Measurements from ENCODE around the gene PNPLA8. TPM values are rescaled to one million over a fixed set of nuclear protein-coding genes. Genes with fewer than 3 reads are reported as not detected.

PNPLA8 gene
- total RNA-seq, 2 experiments from 2014 or later, result 85.9 to 88.6 TPM

GRCh38 chr7:108503112-108504026 is 22.6 kb downstream of the PNPLA8 start:
- ATAC-seq (ENCODE audit: poor library complexity) (no peak), DNase-seq (no peak)
- Mint-ChIP-seq H3K4me1 (ENCODE audit: low read depth) (peaks cover 6% of the 10 kb centered on the region), H3K27me3 (no peaks in the 10 kb centered on the region), H3K9me3 (no peaks in the 10 kb centered on the region), H3K27ac (no peak overlapping the region), H3K4me3 (no peak overlapping the region), H3K36me3 (ENCODE audit: low read depth) (peaks cover 79% of the 10 kb centered on the region)
- Histone ChIP-seq H3K4me1 (ENCODE audit: insufficient read depth, low read length) (no peaks in the 10 kb centered on the region), H3K9me3 (ENCODE audit: control insufficient read depth in 1 of 2, insufficient read depth in 1 of 2, low read length in 2 of 2) (no peaks in the 10 kb centered on the region), H3K4me3 (ENCODE audit: low read length) (no peak overlapping the region), H3K36me3 (ENCODE audit: insufficient read depth, low read length) (peaks cover 37% of the 10 kb centered on the region), H3K27me3 (ENCODE audit: control insufficient read depth in 1 of 2, insufficient read depth in 2 of 2, low read length in 2 of 2) (no peaks in the 10 kb centered on the region), H3K27ac (ENCODE audit: low read depth in 1 of 2, low read length in 2 of 2) (no peak overlapping the region)
- intact Hi-C loops (cut with DNase I, micrococcal nuclease), result no loop called here
- TF ChIP-seq CTCF (IDR thresholded peaks at IDR 0.05), result no peak
- POLR2A ChIA-PET, result interaction anchor here (0.6 kb wide), 1 partner anchor 60 kb away, joined by 3 read pairs; no protein-coding TSS in a partner anchor
- CTCF ChIA-PET, result interaction anchor here (0.5 kb wide), 1 partner anchor 10 kb away, joined by 5 read pairs; no protein-coding TSS in a partner anchor

DNA sequence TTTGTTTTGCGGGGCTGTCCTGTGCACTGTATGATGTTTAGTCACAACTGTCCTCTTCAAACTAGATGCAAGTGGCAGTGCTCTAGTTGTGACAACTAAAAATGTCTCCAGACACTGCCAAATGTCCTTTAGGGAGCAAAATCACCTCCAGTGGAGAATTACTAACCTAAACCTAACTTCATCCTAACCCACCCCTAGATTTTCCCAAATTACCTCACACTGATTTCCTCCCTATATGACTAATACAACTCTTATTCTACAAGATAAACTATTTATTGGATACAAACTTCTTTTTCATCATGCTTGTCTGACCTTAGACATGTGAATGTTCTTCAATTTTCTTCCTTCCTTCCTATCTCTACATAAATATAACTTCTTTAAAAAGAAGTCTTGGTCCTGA is 26.4 kb downstream of the PNPLA8 start:
- H3K27me3 ChIP-seq (ENCODE audit: control insufficient read depth in 1 of 2, insufficient read depth in 2 of 2, low read length in 2 of 2), result no peaks in the 10 kb centered on the region
- Mint-ChIP-seq H3K36me3 (ENCODE audit: low read depth) (peaks cover 72% of the 10 kb centered on the region), H3K4me1 (ENCODE audit: low read depth) (peaks cover 6% of the 10 kb centered on the region), H3K27ac (no peak overlapping the region), H3K9me3 (no peaks in the 10 kb centered on the region), H3K4me3 (no peak overlapping the region), H3K27me3 (no peaks in the 10 kb centered on the region)
- H3K4me1 ChIP-seq (ENCODE audit: insufficient read depth, low read length), result no peaks in the 10 kb centered on the region
- no peak overlapping the region for H3K4me3 ChIP-seq (ENCODE audit: low read length)
- H3K27ac ChIP-seq (ENCODE audit: low read depth in 1 of 2, low read length in 2 of 2), result no peak overlapping the region
- ATAC-seq (ENCODE audit: poor library complexity) (no peak), DNase-seq (no peak)
- intact Hi-C loops (cut with DNase I, micrococcal nuclease), result no loop called here
- peaks cover 28% of the 10 kb centered on the region for H3K36me3 ChIP-seq (ENCODE audit: insufficient read depth, low read length)
- CTCF ChIA-PET, result no interaction called here
- no peak for TF ChIP-seq CTCF (IDR thresholded peaks at IDR 0.05)
- no peaks in the 10 kb centered on the region for H3K9me3 ChIP-seq (ENCODE audit: control insufficient read depth in 1 of 2, insufficient read depth in 1 of 2, low read length in 2 of 2)
- POLR2A ChIA-PET, result interaction anchor here (1.5 kb wide), 1 partner anchor 26 kb away, joined by 3 read pairs; no protein-coding TSS in a partner anchor

- ChIA-PET POLR2A (interaction anchor here (1.5 kb wide), 1 partner anchor 27 kb away, joined by 3 read pairs; no protein-coding TSS in a partner anchor), CTCF (interaction anchor here (1.3 kb wide), 1 partner anchor 318 kb away, joined by 5 read pairs; no protein-coding TSS in a partner anchor)
- Mint-ChIP-seq H3K27ac (no peak overlapping the region), H3K4me3 (no peak overlapping the region), H3K9me3 (no peaks in the 10 kb centered on the region), H3K4me1 (ENCODE audit: low read depth) (peaks cover 4% of the 10 kb centered on the region), H3K27me3 (no peaks in the 10 kb centered on the region), H3K36me3 (ENCODE audit: low read depth) (peaks cover 71% of the 10 kb centered on the region)
- intact Hi-C loops (cut with DNase I, micrococcal nuclease), result no loop called here
- H3K27me3 ChIP-seq (ENCODE audit: control insufficient read depth in 1 of 2, insufficient read depth in 2 of 2, low read length in 2 of 2), result no peaks in the 10 kb centered on the region
- no peak overlapping the region for H3K4me3 ChIP-seq (ENCODE audit: low read length)
- H3K36me3 ChIP-seq (ENCODE audit: insufficient read depth, low read length), result peaks cover 31% of the 10 kb centered on the region
- H3K27ac ChIP-seq (ENCODE audit: low read depth in 1 of 2, low read length in 2 of 2), result no peak overlapping the region
- no peaks in the 10 kb centered on the region for H3K9me3 ChIP-seq (ENCODE audit: control insufficient read depth in 1 of 2, insufficient read depth in 1 of 2, low read length in 2 of 2)
- DNase-seq (no peak), ATAC-seq (ENCODE audit: poor library complexity) (no peak)
- H3K4me1 ChIP-seq (ENCODE audit: insufficient read depth, low read length), result no peaks in the 10 kb centered on the region
- TF ChIP-seq CTCF (IDR thresholded peaks at IDR 0.05), result no peak
These were observed 27.5 kb downstream of the PNPLA8 start for GRCh38 chr7:108498481-108498880.
